Bronchus fibroblast of lung (primary cell): ENCODE measurements around the gene PAPSS2. TPM values are rescaled to one million over a fixed set of nuclear protein-coding genes. Genes with fewer than 3 reads are reported as not detected.

Experiments used
- total RNA-seq: library from RNA; depleted of rRNA; stranded (reverse); fragments of >200 nt; gene quantifications from 2 replicates; pipeline ENCODE4 v1.2.3, GENCODE V29; 2015

The PAPSS2 gene
- 39.5 and 41.7 TPM in 2 replicates for total RNA-seq

DNA sequence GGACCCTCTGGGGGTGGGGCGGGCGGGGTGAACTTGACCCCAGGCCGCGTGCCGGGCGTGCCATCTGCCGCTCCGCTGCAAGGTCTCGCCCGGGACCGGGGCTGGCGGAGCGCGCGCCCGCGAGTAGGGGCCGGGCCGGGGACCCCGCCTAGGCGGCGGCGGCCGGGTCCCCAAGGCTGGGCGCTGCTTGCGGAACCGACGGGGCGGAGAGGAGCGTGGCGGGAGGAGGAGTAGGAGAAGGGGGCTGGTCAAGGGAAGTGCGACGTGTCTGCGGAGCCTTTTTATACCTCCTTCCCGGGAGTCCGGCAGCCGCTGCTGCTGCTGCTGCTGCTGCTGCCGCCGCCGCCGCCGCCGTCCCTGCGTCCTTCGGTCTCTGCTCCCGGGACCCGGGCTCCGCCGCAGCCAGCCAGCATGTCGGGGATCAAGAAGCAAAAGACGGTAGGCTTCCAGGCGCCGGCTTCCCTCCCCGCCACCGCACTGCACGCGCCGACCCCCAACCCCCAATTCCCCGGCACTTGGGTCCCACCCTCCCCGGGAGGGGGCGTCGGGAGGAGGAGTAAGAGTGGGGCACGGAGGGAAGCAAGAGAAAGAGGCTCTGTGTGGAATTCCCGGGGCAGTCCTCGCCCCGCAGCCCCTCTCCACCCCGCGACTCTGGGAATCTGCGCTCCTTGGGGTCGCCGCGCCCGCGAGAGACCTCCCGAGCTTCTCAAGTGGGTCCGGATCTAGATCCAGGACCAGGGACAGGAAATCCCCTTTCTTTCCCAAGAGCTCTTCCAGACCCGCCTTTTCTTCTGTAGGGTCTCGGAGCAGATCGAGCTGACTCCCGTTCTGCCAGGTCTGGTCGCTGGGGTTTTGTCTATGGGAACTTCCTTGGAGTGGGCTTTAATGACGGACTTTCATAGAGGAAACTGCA lies at the start of gene PAPSS2:
Gene PAPSS2 (plus strand): TSS at position 308 of the 913 bp plus-strand sequence. CDS start 104 bp downstream, at position 412.

Other genes starting within 250 kb of the PAPSS2 start
- 22.3 and 27.7 TPM in 2 replicates for gene MINPP1, start 155.0 kb upstream of the PAPSS2 start, total RNA-seq
- 17.7 and 18.8 TPM in 2 replicates for gene ATAD1, start 158.3 kb downstream of the PAPSS2 start, total RNA-seq
- 0.30 and 0.34 TPM in 2 replicates for gene KLLN, start 203.7 kb downstream of the PAPSS2 start, total RNA-seq
- 29.4 and 37.6 TPM in 2 replicates for gene PTEN, start 203.7 kb downstream of the PAPSS2 start, total RNA-seq